ENCODE measurements around the gene CIC. TPM values are rescaled to one million over a fixed set of nuclear protein-coding genes. Genes with fewer than 3 reads are reported as not detected.

The CIC gene
- total and polyA plus RNA-seq, 2 of the 13 experiments (the other 11 are each of a cell fraction or from before 2014, with no cell fraction given), result 5.9 to 8.0 TPM

GRCh38 chr19:42254850-42255765 is 13.9 kb upstream of the CIC start, which contains the start of gene ERF (continued):
- TF ChIP-seq MLXIP (CRISPR knock-in tag; IDR thresholded peaks at IDR 0.05; ENCODE audit: borderline replicate concordance), result no peak
- TF ChIP-seq E2F5 (CRISPR knock-in tag; conservative IDR thresholded peaks at IDR 0.05), result no peak
- TF ChIP-seq HOXD1 (CRISPR knock-in tag; IDR thresholded peaks at IDR 0.05), result no peak; the same call in 1 of the 2 replicates
- peak; percentile 97 for TF ChIP-seq ZFP91 (CRISPR knock-in tag; IDR thresholded peaks at IDR 0.05; ENCODE audit: borderline replicate concordance)
- no peak for TF ChIP-seq FIP1L1 (IDR thresholded peaks at IDR 0.05; ENCODE audit: borderline replicate concordance, insufficient read depth, low read depth, low read length)
- TF ChIP-seq NFYC (CRISPR knock-in tag; IDR thresholded peaks at IDR 0.05), result peak; percentile 9; the same call in 1 of the 2 replicates
- TF ChIP-seq ZNF616 (CRISPR knock-in tag; IDR thresholded peaks at IDR 0.05; ENCODE audit: low read depth), result no peak
- TF ChIP-seq TFDP2 (CRISPR knock-in tag; IDR thresholded peaks at IDR 0.05), result no peak
- no peak for TF ChIP-seq HMG20B (CRISPR knock-in tag; conservative IDR thresholded peaks at IDR 0.05)
- no peak for TF ChIP-seq ZNF510 (CRISPR knock-in tag; IDR thresholded peaks at IDR 0.05; ENCODE audit: low read depth)
- no peak for TF ChIP-seq ZNF761 (CRISPR knock-in tag; conservative IDR thresholded peaks at IDR 0.05)
- TF ChIP-seq SMARCC2 (IDR thresholded peaks at IDR 0.05), result no peak
- TF ChIP-seq SNAPC2 (CRISPR knock-in tag; IDR thresholded peaks at IDR 0.05), result no peak
- TF ChIP-seq FOXJ3 (CRISPR knock-in tag; IDR thresholded peaks at IDR 0.05; ENCODE audit: borderline replicate concordance), result no peak
- 0 out of 2 replicates have a peak, but pooled peaks have one; percentile 48 for TF ChIP-seq IRX3 (CRISPR knock-in tag; IDR thresholded peaks at IDR 0.05; ENCODE audit: borderline replicate concordance, low read depth)
- no peak for TF ChIP-seq ZNF280D (CRISPR knock-in tag; IDR thresholded peaks at IDR 0.05)
- TF ChIP-seq ZBTB7B (CRISPR knock-in tag; IDR thresholded peaks at IDR 0.05), result no peak
- peak; percentile 46; the same call in 1 of the 2 replicates for TF ChIP-seq TAF1 (CRISPR knock-in tag; IDR thresholded peaks at IDR 0.05)
- no peak for TF ChIP-seq NFIC (IDR thresholded peaks at IDR 0.05; ENCODE audit: low read length)
